ENCODE data around the gene LYPD5. TPM values are rescaled to one million over a fixed set of nuclear protein-coding genes. Genes with fewer than 3 reads are reported as not detected.

Gene LYPD5
- total and polyA plus RNA-seq, 2 of the 13 experiments (the other 11 are each of a cell fraction or from before 2014, with no cell fraction given), result not detected

DNA sequence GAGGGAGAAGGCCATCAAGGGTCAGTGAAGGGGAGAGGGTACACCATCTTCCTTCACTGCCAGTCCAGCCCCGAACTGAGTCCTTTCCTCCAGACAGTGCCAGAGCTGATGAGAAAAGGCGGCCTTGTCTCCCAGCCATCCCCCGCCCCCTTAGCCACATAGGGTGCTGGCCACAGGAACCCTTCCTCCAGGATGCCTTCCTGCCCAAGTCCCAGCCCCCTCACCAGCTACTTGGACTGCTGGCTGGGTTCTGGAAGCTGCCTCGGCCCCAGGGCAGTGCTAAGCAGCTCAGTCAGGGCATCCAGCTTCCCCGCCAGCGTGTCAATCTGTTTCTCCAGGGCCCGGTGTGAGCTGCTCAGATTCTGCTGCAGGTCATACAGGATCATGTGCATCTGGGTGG is 34.9 kb downstream of the LYPD5 start:
- Histone ChIP-seq H3K9ac (ENCODE audit: insufficient read depth, low read depth, low read length) (no peak overlapping the region), H3K79me2 (ENCODE audit: insufficient read depth, low read length) (no peaks in the 10 kb centered on the region), H3K27ac (ENCODE audit: extremely low read length, insufficient read depth, low read length) (no peak overlapping the region), H4K20me1 (ENCODE audit: insufficient read depth, low read length) (no peaks in the 10 kb centered on the region), H3K4me3 (replicated peaks in 1 of 3; ENCODE audit: insufficient read depth in 1 of 3, low read depth in 2 of 3, low read length in 3 of 3) (no peak overlapping the region), H3K4me2 (ENCODE audit: low read depth, low read length) (no peak overlapping the region), H3K27me3 (ENCODE audit: control insufficient read depth in 1 of 2, insufficient read depth in 2 of 2, low read length in 2 of 2) (no peaks in the 10 kb centered on the region), H3K4me1 (ENCODE audit: insufficient read depth, low read length) (peaks cover 16% of the 10 kb centered on the region; the same call in 1 of the 2 replicates), H2AFZ (ENCODE audit: low read length) (no peak overlapping the region), H3K36me3 (replicated peaks in 1 of 2; ENCODE audit: control insufficient read depth in 1 of 2, insufficient read depth in 2 of 2, low read length in 2 of 2) (no peaks in the 10 kb centered on the region), H3K9me3 (ENCODE audit: low read length) (no peaks in the 10 kb centered on the region)
- in situ Hi-C loops (cut with HindIII; ENCODE audit: extremely low pct_ligation_motif_present, low pct_unique_long_range_greater_than_20kb), result no loop called here
- DNase-seq (ENCODE audit: low spot score) (no peak), FAIRE-seq (no peak), ATAC-seq (no peak; the same call in 2 of the 3 replicates)
- CTCF ChIA-PET (ENCODE audit: low intra/inter-chr PET ratio, low total read pairs), result interaction anchor here (1.2 kb wide), 1 partner anchor 18 kb away, joined by 4 read pairs; no protein-coding TSS in a partner anchor
- TF ChIP-seq TBX2 (CRISPR knock-in tag; IDR thresholded peaks at IDR 0.05; ENCODE audit: borderline replicate concordance) (no peak), ZNF3 (CRISPR knock-in tag; IDR thresholded peaks at IDR 0.05) (no peak), SPEN (CRISPR knock-in tag; IDR thresholded peaks at IDR 0.05; ENCODE audit: low read depth) (no peak)
- TF ChIP-seq, protein P1, sequence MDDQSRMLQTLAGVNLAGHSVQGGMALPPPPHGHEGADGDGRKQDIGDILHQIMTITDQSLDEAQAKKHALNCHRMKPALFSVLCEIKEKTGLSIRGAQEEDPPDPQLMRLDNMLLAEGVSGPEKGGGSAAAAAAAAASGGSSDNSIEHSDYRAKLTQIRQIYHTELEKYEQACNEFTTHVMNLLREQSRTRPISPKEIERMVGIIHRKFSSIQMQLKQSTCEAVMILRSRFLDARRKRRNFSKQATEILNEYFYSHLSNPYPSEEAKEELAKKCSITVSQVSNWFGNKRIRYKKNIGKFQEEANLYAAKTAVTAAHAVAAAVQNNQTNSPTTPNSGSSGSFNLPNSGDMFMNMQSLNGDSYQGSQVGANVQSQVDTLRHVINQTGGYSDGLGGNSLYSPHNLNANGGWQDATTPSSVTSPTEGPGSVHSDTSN (CRISPR knock-in tag; IDR thresholded peaks at IDR 0.05; ENCODE audit: borderline replicate concordance), result no peak
- no TSS peak for BruUV-seq (replicated peaks)
- POLR2A ChIA-PET, result interaction anchor here (1.6 kb wide), 1 partner anchor 12 kb away, joined by 4 read pairs; the partner anchor contains the start of gene SMG9
- intact Hi-C loops (cut with micrococcal nuclease; ENCODE audit: unreplicated experiment), result loop anchor here (10.0 kb wide), 1 partner anchor 103 kb away; no protein-coding TSS in a partner anchor
- WGBS (ENCODE audit: low lambda C conversion rate), result 90% methylated on average over 2 of the region's 7 CpGs

DNA sequence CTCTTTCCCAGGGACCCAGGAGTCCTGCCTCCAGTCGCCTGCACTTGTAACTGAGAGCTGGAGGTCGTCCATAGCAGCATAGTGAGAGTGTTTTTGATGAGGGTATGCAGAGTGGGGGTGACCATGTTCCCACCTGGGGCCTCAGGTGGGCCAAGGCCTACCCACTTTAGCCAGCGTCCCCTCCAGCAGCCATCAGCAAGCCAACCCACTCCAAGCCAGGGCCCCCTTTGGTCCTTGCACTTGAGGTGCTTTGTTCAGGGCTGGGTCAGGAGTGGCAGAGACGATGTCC is 35.5 kb downstream of the LYPD5 start:
- Histone ChIP-seq H3K4me1 (ENCODE audit: insufficient read depth, low read length) (peaks cover 16% of the 10 kb centered on the region; the same call in 1 of the 2 replicates), H3K9ac (ENCODE audit: insufficient read depth, low read depth, low read length) (no peak overlapping the region), H3K79me2 (ENCODE audit: insufficient read depth, low read length) (no peaks in the 10 kb centered on the region), H4K20me1 (ENCODE audit: insufficient read depth, low read length) (no peaks in the 10 kb centered on the region), H3K4me3 (replicated peaks in 1 of 3; ENCODE audit: insufficient read depth in 1 of 3, low read depth in 2 of 3, low read length in 3 of 3) (no peak overlapping the region), H2AFZ (ENCODE audit: low read length) (no peak overlapping the region), H3K4me2 (ENCODE audit: low read depth, low read length) (no peak overlapping the region), H3K27ac (ENCODE audit: extremely low read length, insufficient read depth, low read length) (no peak overlapping the region), H3K36me3 (replicated peaks in 1 of 2; ENCODE audit: control insufficient read depth in 1 of 2, insufficient read depth in 2 of 2, low read length in 2 of 2) (no peaks in the 10 kb centered on the region), H3K9me3 (ENCODE audit: low read length) (no peaks in the 10 kb centered on the region), H3K27me3 (ENCODE audit: control insufficient read depth in 1 of 2, insufficient read depth in 2 of 2, low read length in 2 of 2) (no peaks in the 10 kb centered on the region)
- POLR2A ChIA-PET, result interaction anchor here (2.4 kb wide), 1 partner anchor 12 kb away, joined by 20 read pairs; the partner anchor contains the start of gene SMG9
- ATAC-seq (no peak; the same call in 2 of the 3 replicates), FAIRE-seq (no peak), DNase-seq (ENCODE audit: low spot score) (no peak)
- no TSS peak for BruUV-seq (replicated peaks)
- intact Hi-C loops (cut with micrococcal nuclease; ENCODE audit: unreplicated experiment), result loop anchor here (10.0 kb wide), 1 partner anchor 102 kb away; no protein-coding TSS in a partner anchor
- CTCF ChIA-PET (ENCODE audit: low intra/inter-chr PET ratio, low total read pairs), result interaction anchor here (1.0 to 1.2 kb wide), 2 partner anchors 8 to 19 kb away, joined by 4 read pairs; no protein-coding TSS in a partner anchor
- 0% methylated on average over 1 of the region's 4 CpGs for WGBS (ENCODE audit: low lambda C conversion rate)
- in situ Hi-C loops (cut with HindIII; ENCODE audit: extremely low pct_ligation_motif_present, low pct_unique_long_range_greater_than_20kb), result no loop called here
- TF ChIP-seq KDM4B (CRISPR knock-in tag; IDR thresholded peaks at IDR 0.05) (no peak), ZNF678 (CRISPR knock-in tag; IDR thresholded peaks at IDR 0.05) (no peak), ZNF747 (CRISPR knock-in tag; IDR thresholded peaks at IDR 0.05; ENCODE audit: borderline replicate concordance) (no peak), U2AF1 (optimal IDR thresholded peaks at IDR 0.05; ENCODE audit: low read depth, low read length) (no peak)
- TF ChIP-seq, protein P2, sequence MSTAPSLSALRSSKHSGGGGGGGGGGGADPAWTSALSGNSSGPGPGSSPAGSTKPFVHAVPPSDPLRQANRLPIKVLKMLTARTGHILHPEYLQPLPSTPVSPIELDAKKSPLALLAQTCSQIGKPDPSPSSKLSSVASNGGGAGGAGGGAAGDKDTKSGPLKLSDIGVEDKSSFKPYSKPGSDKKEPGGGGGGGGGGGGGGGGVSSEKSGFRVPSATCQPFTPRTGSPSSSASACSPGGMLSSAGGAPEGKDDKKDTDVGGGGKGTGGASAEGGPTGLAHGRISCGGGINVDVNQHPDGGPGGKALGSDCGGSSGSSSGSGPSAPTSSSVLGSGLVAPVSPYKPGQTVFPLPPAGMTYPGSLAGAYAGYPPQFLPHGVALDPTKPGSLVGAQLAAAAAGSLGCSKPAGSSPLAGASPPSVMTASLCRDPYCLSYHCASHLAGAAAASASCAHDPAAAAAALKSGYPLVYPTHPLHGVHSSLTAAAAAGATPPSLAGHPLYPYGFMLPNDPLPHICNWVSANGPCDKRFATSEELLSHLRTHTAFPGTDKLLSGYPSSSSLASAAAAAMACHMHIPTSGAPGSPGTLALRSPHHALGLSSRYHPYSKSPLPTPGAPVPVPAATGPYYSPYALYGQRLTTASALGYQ (CRISPR knock-in tag; IDR thresholded peaks at IDR 0.05), result no peak
- TF ChIP-seq, protein P3, sequence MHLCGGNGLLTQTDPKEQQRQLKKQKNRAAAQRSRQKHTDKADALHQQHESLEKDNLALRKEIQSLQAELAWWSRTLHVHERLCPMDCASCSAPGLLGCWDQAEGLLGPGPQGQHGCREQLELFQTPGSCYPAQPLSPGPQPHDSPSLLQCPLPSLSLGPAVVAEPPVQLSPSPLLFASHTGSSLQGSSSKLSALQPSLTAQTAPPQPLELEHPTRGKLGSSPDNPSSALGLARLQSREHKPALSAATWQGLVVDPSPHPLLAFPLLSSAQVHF (CRISPR knock-in tag; IDR thresholded peaks at IDR 0.05), result no peak
- TF ChIP-seq, protein P4, sequence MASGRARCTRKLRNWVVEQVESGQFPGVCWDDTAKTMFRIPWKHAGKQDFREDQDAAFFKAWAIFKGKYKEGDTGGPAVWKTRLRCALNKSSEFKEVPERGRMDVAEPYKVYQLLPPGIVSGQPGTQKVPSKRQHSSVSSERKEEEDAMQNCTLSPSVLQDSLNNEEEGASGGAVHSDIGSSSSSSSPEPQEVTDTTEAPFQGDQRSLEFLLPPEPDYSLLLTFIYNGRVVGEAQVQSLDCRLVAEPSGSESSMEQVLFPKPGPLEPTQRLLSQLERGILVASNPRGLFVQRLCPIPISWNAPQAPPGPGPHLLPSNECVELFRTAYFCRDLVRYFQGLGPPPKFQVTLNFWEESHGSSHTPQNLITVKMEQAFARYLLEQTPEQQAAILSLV (CRISPR knock-in tag; IDR thresholded peaks at IDR 0.05; ENCODE audit: borderline replicate concordance), result no peak

Measured in HepG2 (cell line).